Stimulated activated CD8-positive, alpha-beta memory T cell treated with anti-CD3 and anti-CD28 coated beads, Interleukin-15, amount 100 ng/mL, for 48 hours (primary cell): ENCODE results near the gene APEH.
"Not testable (repeated sequence)": the region's sequence is repeated elsewhere in the genome, so short reads cannot be mapped to it uniquely, and the experiment has no call there.

Experiments used
- DNase-seq, 2 donors: peaks; one replicate each; pipeline ENCODE4 v3.0.0-alpha.2; 2020; ENCODE audit warnings: low read depth in 2 of 2

Gene APEH

GRCh38 chr3:49689908-49690624 is 15.9 kb downstream of the APEH start:
- DNase-seq, result not testable (repeated sequence)

DNA sequence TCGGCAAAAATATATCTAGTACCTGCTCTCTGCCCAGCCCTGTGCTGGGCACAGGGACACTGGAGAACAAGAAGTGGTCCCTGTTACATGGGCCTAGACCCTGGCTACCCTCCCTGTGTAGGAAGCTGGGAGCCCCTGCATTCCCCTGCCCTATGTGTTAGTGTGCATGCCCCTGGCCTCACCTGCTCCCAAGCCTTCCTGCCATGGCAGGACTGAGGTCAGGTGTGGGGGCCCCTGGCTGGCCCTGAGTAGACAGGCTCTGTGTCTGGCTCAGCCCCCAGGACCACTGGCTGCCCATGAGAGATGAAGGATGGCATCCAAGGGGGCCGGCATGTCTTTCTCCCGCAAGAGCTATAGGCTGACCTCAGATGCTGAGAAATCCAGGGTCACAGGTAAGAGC is 16.7 kb downstream of the APEH start:
- DNase-seq, result not testable (repeated sequence)

DNA sequence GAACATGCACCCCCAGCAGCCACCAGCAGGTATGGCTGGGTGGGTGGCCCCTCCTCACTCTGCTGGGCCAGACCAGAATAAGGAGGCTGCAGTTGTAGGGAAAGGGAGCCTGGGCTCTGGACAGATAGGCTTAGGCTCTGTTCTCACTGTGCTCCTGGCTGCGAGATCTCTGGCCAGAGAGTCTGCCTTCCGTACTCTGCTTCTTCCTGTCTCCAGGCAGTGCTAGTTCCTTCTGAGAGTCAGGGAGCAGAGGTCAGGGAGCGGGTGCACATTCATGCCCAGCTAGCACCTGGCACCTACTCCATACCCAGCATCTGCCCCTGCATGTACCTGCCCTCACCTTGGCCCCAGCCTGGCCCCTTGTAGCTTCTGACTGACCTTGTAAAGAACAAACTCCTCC is 17.3 kb downstream of the APEH start:
- not testable (repeated sequence) for DNase-seq

DNA sequence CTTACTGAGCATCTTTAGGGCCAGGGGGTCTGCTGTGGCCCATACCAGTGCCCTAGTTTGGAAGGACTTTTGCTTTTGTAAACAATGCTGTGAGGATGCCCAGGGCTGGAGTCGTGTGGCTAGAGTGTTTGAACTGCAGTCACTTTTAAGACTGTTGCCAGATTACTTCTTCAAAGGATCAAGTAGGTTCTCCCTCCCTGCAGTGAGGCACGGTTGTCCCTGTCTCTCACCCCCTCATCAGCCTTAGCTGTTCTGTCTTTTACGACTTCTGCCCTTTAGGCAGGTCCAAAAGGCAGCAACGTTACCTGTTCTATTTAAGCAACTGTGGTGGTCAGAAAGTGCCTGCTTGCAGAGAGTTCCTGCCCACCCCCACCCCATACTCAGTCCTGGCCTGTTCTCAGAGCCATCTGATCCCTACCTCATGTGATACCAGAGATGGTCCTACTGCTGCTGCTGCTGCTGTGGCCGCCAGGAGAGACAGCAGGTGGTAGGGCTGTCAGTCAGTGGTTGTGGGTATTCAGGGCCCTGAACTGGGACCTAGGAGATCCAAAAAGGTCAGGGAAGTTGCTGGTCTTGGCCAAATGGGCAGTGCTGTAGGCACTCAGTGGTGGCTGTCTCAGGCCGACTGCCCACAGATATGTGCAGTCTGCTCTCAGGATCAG is 20.4 kb downstream of the APEH start:
- DNase-seq, result not testable (repeated sequence)

DNA sequence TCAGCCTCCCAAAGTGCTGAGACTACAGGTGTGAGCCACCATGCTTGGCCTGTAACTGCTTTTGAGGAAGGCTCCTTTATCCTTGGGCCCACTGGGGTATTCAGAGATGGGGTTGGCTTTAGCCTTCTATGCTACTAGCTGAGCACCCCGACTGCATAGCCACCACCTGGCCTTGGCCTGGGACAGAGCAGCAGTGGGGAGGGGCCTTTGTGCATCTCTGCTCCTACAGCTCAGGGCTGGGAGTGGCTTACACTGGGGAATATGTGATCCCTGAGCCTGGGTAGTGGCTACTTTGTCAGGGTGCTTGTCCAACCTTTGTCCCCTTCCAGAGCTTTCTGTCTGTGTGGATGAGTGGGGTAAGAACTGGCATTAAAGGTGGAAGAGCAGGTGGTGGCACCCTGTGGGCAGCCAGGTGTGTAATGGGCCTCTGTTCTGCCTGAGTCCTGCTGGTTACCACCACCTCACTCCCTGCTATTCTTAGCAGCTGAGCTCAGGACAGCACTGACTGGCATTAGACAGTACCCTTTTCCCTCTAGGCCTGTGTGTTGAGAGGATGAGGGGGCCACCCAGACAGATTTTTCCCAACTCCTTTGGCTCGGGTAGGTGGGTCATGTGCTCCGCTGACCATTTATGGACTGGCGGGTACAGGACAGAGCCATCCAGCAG is 21.3 kb downstream of the APEH start:
- not testable (repeated sequence) for DNase-seq

- no peak for DNase-seq
Measured at GRCh38 chr3:49699281-49699979, 25.3 kb downstream of the APEH start.

GRCh38 chr3:49700014-49700413 is 25.9 kb downstream of the APEH start:
- no peak for DNase-seq

DNA sequence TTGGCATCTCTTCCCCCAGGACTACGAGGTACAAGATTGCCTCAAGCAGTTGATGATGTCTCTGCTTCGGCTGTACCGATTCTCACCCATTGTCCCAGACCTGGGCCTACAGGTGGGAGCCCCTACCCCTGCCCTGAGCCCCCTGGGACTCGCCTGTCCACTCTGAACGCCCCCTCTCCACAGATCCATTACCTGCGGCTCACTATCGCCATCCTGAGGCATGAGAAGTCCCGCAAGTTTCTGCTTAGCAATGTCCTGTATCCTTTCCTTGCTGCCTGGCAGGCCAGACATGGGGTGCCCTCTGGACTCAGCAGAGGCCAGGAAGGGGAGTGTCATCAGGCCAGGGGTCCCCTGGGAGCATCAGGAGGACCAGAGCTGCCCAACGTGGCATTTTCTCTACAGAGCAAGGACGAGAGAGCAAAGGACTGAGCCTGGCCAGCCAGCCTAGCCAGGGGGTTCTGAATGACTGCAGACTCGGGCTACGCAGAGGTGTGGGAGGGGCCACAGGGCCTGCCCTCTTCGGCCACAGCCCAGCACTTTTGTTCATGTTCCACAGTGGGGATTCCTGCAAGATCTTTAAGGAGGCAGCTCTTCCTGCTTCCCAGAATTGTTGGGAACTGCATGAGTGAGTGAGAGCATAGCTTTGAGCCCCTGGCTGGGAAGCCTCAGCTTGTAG is 26.4 kb downstream of the APEH start:
- DNase-seq, result no peak

- no peak for DNase-seq
Measured at GRCh38 chr3:49701388-49702077, 27.4 kb downstream of the APEH start.

GRCh38 chr3:49702672-49703071 is 28.5 kb downstream of the APEH start:
- no peak for DNase-seq

- peak; percentile 38 to 42 for DNase-seq
Measured at GRCh38 chr3:49703443-49703927, 29.3 kb downstream of the APEH start.

- no peak for DNase-seq
Measured at GRCh38 chr3:49703956-49704355, 29.8 kb downstream of the APEH start.

GRCh38 chr3:49704629-49705028 is 30.5 kb downstream of the APEH start:
- no peak for DNase-seq

- DNase-seq, result no peak
Measured at GRCh38 chr3:49705390-49705960, 31.3 kb downstream of the APEH start.

- no peak for DNase-seq
Measured at GRCh38 chr3:49706456-49707112, 32.4 kb downstream of the APEH start.

- no peak for DNase-seq
Measured at GRCh38 chr3:49707113-49707480, 32.9 kb downstream of the APEH start.

DNA sequence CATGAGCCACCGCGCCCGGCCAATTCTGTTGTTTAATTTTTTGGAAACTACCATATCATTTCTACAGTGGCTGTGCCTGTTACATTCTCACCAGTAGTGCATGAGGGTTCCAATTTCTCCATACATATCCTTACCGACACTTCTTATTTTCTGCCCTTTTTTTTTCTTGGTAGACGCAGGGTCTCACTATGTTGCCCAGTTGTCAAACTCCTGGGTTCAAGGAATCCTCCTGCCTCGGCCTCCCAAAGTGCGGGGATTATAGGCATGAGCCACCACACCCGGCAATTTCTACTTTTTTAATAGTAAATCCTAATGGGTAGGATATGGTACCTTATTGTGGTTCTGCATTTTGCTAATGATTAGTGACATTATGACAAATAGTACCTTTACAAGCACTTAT is 35.7 kb downstream of the APEH start:
- DNase-seq, result no peak

DNA sequence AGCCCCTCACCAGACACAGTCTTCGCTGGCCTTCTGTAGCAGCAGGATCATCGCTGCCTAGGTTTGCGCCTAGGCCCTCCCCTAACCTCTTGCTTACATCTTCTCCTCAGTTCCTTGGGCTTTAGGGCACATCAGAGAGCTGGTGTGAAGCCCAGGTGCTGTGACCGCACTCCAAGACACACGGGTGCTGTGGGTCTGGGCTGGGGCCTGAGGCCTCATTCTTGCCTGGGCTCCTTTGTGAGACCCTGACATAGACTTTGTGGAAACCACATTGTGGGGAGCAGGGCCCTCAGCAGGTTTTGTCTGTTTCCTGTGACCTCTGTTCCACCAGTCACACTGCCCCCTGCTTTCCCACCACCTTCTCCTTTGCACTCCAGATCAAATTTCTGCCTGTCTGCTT is 37.3 kb downstream of the APEH start:
- no peak for DNase-seq

GRCh38 chr3:49712166-49712565 is 38.0 kb downstream of the APEH start:
- no peak for DNase-seq

DNA sequence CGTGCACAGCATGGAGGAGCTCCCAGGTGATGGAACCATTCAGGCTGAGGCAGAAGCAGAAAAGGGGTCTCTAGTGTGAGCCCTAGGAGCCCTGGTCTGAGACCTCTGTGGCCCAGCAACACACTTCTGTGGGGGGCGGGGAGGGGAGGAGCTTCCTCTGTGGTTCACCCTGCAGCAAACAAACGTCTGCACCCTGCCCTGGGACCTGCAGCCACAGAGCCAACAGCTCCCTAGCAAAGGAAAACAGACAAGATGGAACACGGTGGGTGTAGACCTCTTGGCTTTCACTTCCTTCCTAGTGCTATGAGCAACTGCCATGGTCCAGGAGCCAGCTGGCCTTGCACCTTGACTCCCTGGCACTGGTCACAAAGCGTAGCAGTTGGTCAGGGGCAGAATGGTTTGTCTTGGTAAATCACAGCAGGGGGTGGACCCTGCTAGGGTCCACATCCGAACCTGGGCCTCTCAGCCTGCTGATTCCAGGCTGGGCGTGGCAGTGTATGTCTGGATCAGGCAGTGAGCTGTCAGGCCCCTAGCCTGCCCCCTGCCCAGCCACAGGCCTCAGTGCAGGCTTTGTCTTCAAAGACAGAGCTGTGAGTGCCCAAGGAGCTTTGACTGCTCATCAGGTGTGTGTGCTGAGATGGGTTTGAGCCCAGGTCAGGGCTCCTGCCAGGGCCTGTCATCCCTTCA is 38.6 kb downstream of the APEH start:
- DNase-seq, result no peak
